HG03442 (cell line): ENCODE data around the gene SELENOS.

Experiments used
- ATAC-seq: cut with Tn5 transposase; IDR thresholded peaks from one replicate; pipeline ENCODE4 v1.9.1; 2021; ENCODE audit warnings: mild to moderate bottlenecking, moderate library complexity; ENCODE audit not compliant: unreplicated experiment

The SELENOS gene, protein sequence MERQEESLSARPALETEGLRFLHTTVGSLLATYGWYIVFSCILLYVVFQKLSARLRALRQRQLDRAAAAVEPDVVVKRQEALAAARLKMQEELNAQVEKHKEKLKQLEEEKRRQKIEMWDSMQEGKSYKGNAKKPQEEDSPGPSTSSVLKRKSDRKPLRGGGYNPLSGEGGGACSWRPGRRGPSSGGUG

DNA sequence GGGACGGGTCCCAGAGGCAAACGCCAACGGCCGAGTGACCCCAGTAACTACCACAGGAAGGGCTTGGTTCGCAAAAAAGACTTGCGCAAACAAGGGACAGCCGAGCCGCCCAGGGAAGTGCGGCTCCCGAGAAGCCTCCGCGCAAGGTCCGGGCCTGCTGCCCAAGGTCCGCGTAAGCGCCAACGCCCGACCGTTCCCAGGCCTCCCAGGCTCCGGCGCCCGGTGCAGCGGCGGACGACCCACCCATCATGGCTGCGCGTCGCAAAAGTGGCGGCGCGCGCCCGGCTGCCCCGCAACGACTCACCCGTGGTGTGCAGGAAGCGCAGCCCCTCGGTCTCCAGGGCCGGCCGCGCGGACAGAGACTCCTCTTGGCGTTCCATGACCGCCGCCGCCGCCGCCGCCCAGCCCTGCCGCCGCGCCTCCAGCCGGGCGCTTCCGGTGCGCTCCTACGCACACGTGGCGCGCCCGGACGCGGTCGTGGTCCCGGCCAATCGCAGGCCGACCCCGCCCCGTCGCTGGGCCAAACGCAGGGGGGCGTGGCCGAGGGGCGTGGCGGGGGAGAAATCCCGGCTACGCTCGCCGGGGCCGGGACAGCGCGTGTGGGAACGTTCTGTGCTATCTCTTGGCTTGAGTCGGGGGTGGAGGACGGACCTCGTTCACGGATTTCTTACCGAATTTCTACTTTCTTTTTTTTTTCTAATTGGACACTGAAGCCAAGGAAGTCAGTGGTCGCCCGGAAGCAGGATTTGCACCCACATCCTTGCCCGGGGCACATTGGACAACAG is at the start of gene SELENOS:
Gene SELENOS (minus strand): TSS at position 448 of the 785 bp plus-strand sequence. CDS start 68 bp downstream, at position 380.
- peak; percentile 88 for ATAC-seq

DNA sequence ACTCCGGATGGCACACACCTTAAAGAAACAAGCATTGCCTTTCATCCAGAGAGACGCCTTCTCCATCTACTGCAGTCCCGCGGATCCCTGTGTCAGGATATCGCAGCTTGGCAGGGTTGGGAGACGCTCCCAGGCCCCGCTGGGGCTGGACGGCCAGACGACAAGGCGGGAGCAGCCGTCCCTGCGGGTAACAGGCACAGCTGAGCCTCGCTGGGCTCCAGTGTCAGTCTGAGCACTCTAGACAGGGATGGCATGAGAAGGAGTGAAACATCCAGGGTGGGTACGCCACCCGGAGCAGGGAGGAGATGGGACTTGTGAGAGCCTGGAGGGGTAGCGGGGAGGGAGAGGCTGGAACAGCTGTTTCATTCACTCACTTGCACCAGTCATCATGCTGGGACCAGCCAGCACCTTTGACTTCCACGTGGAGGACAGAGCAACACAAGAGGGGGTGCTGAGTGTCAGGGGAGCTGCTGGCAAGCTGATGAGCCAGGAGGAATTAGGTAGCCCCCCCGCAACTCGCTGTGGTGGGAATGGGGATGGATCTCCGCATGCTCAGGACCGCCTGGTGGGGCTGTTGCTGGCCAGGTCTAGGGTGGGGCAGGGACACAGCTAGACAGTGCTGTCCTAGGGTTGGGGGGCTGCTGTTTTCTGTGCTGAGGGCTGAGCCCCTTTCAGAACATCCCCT is 49.3 kb upstream of the SELENOS start:
- no peak for ATAC-seq

DNA sequence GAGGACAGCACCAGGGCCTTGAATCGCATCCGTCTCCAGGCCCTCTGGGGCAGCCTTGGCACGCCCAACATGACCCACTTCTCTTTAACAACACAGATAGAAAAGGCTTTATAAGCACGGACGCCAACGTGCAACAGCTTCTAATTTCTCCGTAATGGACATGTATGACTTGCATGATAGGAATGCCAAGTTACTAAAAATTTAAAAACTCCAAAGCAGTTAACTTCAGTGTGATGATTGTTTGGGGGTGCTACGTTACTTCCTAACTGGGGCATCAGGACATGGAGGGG is 48.7 kb upstream of the SELENOS start:
- ATAC-seq, result no peak

DNA sequence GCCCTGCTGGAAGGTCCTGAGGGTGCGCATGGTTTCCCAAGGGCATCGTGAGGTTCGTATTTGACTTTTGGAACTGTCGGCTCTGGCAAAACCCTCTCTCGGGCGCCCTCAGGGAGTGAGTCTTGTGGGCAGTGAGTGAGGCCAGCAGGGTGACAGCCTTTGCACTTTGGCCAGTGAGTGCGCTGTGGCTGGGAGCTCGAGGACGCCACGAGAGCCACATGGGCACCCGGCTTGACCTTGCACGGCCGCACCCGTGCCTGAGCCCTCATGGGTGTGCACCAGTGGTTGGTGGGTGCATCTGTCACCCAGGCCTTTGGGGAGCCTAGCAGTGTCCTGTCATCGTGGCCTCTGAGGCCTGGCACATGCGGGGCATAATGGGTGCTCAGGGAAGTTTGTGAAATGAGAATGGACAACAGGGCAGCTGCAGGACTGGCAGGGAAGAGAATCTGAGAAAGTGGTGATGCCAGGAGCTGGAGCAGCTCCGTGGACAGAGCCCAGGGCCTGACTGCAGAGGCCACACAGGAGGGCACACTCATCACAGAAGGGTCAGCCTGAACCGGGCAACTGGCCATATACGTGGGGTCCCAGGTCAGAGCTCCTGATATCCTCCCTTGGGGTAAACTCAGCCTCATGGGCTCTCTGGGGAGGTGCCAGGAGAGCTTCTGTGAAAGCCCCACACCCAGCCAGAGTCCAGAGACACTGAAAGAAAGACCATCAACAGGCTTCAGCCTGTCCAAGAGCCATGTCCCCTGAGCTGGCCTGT is 48.2 kb upstream of the SELENOS start:
- no peak for ATAC-seq

DNA sequence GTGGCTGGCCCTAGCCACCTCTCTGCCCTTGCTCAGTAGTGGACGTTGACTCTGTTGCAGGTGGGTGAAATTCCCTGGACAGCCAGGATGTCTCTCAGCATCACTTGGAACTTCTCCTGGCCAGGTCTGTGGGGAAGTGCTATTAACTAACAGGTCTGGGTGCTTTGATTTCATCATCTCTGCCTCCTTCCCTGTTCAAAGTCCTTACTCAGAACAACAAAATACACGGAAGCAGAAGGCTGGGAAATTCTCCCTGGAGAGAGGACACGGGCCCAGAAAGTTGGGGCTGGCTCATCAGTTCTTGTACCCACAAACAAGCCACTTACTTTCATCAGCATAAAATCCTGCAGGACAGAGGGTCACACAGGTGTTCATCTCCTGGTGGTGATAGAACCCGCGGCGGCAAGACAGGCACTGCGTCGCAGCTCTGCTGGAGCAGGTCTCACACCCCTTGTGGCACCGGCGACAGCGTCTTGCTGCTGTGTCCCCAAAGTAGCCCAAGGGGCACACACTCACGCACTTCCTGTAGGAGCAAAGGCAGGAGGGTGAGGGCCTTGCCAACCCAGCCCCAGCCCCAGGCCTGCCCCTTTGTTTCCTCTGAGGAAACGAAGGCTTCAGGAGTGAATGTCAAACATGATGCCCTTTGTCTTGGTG is 47.4 kb upstream of the SELENOS start:
- no peak for ATAC-seq

DNA sequence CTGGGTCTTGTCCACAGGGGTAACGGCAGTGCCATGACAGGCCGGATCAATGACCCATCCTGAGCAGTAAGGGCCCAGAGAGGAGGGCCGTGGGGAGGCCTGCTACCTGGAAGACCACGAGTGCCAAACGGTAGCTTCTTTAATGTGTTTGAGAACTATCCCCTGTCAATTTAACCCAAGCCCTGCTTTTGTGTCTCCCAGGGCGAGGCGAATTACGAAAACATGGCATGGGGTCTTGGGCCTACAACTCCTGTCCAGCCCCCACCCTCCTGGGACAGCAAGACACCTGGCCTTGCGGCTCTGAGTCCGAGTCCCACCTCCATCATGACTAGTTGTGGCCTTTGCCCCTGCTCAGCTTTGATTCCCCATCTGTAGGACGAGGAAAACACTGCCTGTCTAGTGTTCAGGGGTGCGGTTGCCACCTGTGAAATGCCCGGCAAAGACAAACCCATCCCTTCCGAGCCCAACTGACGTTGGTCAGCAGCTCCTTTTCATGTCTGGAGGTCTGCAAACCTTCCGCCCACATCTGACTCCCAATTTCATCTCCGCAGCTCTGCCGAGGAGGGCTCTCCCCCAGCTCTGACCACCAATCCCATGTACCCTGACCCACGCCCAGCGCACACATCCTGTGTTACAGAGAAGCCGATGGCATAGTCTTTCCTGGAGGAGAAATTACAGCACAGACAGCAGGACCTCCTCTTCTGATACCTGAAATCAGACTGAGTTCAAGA is 46.7 kb upstream of the SELENOS start:
- ATAC-seq, result no peak

DNA sequence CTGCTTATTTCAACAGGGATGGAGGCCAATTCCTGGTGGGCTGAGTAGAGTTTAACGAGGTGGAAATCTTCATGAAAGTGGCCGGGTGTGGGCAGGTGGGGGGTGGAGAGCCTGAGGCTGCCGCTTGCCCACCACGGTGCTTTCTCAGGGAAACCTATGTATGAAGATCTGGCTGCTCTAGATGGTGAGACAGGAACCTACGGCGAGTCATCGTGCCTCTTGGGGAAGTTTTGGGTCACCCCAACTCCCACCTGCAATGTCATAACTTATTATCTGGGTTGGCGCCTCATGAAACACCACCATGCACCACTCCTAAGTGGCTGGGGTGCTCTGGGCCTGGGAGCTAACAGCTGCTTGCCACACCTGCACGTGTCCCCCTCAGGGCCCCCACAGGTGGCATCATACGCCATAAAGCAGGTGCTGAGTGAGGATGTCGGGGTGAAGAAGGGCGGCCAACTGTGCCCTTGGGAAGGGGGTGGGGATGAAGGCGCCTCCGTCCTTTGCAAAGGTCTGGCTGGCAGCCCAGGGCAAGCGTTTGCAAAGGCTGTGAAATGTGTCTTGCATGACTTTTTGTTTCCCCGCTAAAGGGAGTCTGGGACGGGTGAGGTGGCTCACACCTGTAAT is 45.7 kb upstream of the SELENOS start:
- no peak for ATAC-seq

DNA sequence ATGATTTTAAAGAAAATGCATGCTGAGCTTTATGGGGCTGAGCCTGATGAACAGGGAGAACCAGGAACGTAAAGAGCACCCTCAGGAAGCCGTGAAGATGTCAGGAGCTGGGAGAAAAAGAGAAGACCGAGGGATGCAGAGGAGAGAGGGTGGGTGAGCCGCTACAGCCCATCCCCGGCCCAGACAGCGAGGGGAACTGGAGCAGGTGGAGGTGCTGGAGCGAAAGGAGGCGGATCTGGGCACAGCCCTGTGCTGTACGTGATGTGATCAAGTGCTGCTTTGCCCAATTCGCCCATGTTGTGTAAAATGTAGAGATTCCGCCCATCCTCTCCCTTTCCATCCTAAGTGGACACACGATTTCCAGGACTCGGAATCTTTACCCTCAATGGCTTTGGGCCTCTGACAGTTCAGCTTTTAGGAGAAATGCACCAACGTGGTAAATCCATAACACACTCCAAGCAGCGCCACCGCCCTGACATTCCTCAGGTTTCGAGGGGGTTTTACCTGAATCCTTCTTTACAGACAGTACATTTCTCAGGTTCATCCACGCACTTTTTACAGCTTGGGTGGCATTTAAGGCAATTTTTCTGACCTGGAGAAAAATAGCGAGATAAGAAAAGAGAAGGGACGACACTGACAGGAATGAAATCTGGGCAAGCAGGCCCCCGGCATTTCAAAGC is 44.9 kb upstream of the SELENOS start:
- no peak for ATAC-seq

DNA sequence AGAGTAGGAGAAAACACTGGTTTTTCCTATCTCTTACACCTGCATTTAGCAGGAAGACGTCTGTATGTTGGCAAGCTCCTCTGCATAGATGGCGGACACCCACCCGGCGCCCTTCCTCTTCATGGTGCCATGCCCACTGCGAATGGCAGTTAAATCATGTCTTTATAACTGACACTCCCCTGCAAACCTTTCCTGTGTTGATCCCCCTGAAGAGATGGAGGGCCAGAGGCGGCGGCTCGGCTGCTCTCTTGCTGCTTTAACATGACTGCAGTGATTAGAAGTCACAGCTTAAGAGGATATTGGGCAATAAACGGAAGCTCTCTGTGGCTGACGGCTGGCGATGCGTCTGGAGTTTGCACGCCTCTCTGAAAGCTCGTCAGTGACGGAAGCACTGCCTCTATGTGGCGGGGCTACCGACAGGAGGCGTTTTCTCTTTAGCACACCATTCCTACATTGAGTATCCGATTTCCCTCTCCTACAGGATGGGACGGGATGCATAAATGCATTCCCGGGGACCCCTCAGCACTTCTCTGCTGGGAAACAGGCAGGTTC is 43.3 kb upstream of the SELENOS start:
- ATAC-seq, result peak; percentile 68

DNA sequence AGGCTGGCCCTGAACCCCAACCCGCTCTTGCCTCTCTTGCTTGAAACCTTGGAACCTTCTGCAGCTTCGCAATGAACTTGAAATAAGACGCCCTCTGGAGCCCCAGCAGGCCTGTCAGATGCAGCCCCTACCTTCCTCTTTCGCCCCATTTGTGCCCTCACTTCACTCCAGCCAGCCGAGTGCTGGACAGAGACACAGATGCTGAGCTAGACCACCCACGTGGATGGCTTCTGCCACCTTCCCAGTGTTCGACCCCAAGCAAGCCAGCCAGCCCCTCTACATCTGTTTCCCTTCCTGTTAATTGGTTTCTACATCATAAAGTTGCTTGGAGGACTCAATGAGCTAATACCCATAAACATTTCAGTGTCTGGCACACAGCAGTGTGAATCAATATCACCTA is 41.6 kb upstream of the SELENOS start:
- no peak for ATAC-seq

DNA sequence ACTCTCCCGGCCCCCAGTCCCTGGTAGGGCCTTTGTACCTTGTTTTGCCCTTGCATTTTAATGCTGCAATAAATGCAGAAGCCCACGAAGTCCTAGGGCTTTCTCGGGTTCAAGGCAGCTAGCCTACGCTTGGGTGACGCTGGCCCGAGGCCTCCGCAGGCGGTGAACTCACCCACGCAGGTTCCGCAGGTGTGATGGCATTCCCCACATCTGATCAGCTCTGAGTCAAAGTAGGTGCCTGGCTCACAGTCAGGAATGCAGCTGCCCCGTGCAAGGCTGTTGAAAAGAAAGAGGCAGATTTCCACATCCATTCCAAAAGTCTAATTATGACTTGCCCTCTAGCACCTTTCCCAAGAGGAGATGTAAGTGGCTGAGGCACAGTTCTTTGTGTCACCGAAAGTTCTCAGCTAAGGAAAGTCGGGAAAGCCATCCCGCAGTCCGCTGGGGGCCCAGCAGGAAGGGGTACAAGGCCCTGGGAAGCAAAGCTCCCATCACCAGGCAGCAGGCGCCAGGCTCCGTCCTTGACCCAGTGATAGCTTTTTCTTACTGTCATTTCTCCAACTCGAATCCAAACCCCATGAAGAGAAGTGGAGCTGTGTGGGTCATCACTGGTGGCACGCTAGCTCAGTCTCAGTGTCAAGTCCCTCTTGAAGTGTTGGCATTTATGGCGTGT is 41.0 kb upstream of the SELENOS start:
- no peak for ATAC-seq

DNA sequence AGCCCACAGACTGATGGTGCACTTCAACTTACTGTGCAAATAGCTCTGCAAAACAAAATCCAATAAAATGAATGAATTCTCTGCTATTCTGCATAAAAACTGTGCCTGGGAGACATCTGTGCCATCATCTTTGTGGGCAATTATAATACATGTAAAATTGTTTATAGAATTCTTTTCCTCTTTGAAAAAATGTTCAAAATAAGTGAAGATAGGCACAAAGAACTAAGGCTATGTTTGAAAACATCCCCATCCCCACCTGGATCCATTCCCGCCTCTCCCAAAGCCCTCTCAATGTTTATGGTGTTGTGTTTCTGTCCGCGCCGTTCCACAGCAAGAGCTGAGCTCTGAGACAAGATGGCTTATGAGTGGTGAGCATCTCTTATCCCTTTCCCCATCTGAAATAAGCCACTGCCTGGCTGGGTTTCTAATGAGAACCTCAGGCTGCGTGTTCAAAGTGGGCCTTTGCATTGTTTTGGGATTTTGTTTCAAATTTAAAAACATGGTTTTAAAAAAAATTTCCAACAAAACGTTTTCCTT is 40.1 kb upstream of the SELENOS start:
- ATAC-seq, result no peak

DNA sequence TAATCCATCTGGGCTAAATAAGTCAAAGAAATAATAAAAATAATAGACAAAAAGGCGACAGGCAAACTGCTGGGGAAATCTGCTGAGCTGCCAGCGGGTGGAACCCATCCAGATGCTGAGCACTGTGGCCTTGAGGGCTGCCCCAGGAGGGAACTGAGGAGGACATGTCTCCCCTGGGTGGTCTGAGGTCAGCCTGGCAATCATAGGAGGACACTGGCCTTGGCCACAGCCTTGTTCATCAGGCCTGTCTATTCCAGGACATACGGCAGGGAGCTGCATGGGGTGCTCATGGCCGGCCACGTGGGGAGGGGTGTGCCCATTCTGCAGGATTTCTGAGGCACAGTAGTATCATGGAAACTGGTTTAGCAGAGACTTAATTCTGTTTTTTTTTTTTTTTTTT is 39.2 kb upstream of the SELENOS start:
- no peak for ATAC-seq

DNA sequence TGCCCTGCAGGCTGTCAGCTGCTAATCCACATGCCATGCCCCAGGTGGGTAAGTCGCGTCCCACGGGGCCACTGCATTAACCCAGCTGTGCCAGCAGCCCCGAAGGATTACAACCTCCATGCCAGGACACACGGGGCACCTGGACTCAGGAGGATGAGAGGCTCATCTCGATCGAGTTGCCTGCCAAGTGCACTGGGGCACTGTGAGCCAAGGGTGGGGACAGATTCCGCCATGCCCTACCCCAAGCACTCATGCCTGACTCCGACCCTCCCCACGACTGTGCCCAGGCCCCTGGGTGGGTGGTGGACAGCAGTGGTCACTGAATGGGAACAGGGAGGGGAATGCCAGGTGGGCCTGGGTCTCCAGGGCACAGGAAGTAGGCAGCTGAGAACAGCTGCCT is 38.5 kb upstream of the SELENOS start:
- ATAC-seq, result no peak

DNA sequence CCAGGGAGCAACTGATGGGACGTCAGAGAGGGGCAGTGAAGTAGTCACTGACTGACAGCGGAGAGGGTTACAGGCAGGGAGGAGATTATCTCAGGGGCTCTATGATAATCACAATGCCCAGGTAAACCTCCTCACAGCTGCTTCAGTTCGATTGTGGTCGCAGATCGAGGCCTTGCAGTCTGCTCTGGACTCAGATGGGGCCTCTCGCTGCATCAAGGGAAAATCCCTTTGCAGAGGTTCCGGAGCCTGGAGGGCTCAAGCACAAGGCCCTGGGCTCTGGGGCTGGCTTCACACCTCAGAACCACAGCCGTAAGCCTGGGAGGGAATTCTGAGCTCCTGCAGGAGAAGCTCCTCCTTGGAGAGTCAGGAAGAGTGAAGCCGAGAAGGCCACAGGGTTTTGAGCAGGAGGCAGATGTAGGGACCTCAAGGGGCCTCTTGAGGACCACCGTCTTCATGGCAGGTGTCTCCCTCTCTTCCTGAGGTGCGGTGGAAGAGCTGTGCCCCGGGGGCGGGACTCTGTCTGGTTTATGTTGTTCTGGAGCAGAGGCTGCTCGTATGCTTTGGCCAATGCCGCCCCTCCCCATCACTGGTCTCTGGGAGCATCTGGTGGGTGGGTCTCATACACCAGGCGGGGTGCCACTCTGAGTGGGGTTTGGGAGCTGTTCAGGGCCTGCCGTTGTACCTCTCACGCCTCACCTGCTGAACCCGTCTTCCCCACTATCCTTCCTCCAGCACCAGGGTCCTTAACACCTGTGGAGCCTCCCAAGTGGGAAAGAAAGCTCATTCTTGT is 37.2 kb upstream of the SELENOS start:
- ATAC-seq, result no peak

DNA sequence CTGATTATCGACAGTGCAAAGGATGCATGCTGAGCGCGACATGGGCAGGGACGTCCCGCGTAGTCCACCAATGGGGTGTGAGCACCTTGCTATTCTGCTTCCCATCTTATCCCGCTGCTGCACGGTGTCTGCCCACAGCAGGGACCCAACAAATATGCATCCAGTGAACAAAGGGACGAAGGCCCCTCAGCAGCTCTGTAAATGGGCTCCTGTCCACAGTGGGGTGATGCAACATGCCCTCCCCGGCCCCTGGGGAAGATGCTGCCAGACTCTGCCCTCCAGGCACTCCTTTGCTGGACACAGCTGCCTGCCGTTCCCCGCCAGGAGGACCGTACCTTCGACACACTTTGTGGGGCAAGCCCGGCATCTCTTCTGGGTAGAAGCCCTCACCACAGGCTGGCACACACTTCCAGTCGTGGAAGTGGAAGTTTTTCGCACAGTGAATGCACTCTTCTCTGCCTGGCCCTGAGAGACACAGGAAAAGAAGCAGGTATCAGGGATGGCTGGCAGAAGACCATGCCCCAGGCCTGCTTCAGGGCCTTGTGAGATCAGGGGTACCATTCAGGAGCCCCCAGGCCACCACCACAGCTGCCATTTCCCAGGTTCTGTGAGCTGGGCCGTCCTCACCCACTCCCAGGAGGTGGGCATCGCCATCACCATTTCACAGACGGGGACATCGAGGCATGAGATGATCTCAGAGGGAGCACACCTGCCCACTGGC is 35.9 kb upstream of the SELENOS start:
- no peak for ATAC-seq

DNA sequence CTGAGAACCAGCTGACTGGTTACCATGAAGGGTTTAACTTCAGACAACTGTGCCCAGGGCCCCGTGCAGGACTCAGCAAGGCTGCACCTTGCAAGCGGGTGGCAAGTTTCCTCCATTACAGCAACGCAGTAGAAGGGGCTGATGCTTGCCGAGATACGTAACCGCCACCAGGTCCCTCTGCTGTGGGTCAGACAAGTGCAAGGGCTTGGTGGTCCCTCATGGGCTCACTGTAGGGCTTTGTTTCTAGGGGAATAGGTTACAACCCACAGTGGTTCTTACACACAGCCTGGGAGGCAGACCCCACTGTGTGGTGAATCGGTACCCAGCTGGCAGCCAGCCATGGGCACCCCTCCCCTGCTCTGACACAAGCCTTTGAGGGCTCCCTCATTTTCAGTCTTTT is 33.2 kb upstream of the SELENOS start:
- ATAC-seq, result no peak
